ENCODE measurements around the gene SLC11A2.

DNA sequence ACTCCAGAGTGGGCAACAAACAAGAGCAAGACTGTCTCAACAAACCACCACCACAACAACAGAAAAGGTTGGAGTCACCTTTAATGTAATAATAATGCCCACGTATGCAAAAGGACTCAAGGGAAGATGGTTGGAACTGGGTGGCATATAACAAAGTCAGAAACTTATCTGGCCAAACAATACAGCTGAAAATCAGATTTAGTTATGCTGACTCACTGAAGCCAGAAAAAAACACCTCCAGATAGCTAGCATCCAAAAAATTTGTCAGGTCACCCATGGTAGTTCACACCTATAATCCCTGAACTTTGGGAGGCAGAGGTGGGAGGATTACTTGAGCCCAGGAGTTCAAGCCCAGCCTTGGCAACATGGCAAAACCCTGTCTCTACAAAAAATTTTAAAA is 24.4 kb downstream of the SLC11A2 start:
- TF ChIP-seq EZH2 (IDR thresholded peaks at IDR 0.05; ENCODE audit: insufficient read depth, poor library complexity, severe bottlenecking) (no peak), EZH2phosphoT487 (IDR thresholded peaks at IDR 0.05; ENCODE audit: insufficient read depth, low read depth) (no peak)
